ENCODE data around the gene HTR2A.

The HTR2A gene

DNA sequence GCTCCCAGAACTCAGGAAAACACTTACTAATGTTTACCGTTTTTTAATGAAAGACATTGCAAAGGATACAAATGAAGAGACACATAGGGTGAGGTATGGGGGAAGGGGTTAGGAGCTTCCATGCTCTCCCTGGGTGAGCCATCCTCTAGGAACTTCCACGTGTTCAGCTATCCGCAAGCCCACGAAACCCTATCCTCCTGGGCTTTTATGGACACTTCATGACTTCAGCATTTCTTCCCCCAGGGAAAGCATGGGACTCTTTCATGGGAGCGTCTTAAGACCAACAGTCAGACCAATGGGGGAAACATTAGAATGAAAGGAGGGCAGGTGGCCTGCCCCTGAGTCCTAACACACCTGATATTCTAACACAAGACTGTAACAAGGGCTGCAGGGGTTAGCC is 93.3 kb downstream of the HTR2A start:
- Mint-ChIP-seq H3K4me1 (no peaks in the 10 kb centered on the region), H3K4me3 (no peak overlapping the region), H3K9me3 (no peaks in the 10 kb centered on the region), H3K36me3 (no peaks in the 10 kb centered on the region), H3K27ac (no peak overlapping the region)
- no peak for ATAC-seq
- DNase-seq (ENCODE audit: low spot score in 2 of 2) = no peak

DNA sequence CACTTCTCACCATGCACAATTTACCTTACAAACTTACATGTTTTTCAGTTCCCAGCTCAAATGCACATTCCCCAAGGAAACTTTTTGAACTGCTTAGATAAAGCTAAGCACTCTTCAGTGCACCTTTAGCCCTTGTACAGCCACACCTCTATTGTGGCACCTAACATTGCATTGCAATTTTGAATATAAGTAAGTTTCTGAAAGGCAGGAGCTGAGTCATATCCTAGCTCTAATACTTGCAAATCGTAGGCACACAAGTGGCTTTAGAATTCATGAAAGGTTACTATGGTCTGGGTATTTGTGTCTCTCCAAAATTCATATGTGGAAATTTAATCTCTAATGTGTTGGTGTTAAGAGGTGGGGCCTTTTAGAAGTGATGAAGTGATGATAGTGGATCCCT is 95.0 kb downstream of the HTR2A start:
- H3K27ac Mint-ChIP-seq = no peak overlapping the region

DNA sequence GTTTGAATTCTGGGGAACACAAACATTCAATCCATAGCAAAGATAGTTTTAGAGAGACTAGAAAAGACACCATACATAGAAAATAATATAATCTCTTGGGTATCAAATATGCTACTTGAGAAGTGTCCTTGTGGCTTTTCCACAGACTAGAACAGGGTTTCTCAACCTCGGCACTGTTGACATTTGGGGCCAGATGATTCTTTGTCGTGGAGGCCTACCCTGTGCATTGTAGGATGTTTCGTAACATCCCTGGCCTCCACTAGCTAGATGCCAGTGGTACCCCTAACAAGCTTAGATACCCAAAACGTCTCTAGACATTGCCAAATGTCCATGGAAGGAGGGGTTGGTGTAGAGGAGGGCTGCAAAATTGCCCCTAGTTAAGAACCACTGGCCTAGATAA is 97.7 kb downstream of the HTR2A start:
- no peak overlapping the region for H3K4me3 Mint-ChIP-seq
- peaks cover 24% of the 10 kb centered on the region for H3K4me1 Mint-ChIP-seq
- DNase-seq (ENCODE audit: low spot score in 2 of 2) (no peak), ATAC-seq (no peak)
- H3K27ac Mint-ChIP-seq = no peak overlapping the region
- H3K9me3 Mint-ChIP-seq = no peaks in the 10 kb centered on the region
- peaks cover 5% of the 10 kb centered on the region for H3K36me3 Mint-ChIP-seq

More for the DNA sequence above, 95.0 kb downstream of the HTR2A start:
- ATAC-seq (no peak), DNase-seq (ENCODE audit: low spot score in 2 of 2) (no peak)
- Mint-ChIP-seq H3K4me1 (peaks cover 8% of the 10 kb centered on the region), H3K36me3 (peaks cover 5% of the 10 kb centered on the region), H3K9me3 (no peaks in the 10 kb centered on the region), H3K4me3 (no peak overlapping the region)

DNA sequence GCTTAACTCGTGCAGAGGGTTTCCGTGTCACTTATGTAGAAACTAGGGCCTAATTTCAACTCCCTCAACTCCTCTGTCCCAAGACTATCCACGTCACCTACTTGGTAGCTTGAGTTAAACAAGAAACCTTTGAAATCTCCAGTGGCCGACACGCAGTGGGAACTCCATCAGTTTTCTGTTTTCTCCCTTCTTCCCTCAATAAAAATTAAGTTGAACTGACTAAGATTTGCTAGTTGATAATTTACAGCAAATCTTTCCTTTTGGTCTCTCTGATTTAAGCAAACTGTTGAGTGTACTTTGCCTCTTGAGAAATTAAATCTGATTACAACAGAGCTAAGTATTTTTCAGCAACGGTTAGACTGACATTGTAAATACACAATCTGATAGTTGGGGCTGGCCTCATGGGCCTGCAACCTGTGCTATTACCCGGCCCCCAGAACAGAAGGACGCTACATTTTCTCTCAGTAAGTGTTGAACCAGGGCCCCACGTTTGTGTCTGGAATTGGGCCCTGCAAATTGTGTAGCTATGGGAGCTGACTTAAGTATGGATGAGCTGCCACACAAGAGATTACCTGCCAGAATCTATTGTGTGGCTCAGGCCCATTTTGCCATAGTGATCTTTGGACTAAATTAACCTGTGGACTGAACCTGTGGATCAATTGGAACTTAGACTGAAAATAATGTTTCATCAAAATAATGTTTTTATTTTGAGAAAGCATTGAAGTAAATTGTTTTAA is 99.2 kb downstream of the HTR2A start:
- Mint-ChIP-seq H3K27ac (peak overlapping the region; percentile 98), H3K4me3 (peak overlapping the region; percentile 95), H3K4me1 (peaks cover 30% of the 10 kb centered on the region), H3K9me3 (no peaks in the 10 kb centered on the region), H3K36me3 (peaks cover 5% of the 10 kb centered on the region)
- DNase-seq (ENCODE audit: low spot score in 2 of 2) (no peak), ATAC-seq (no peak)

DNA sequence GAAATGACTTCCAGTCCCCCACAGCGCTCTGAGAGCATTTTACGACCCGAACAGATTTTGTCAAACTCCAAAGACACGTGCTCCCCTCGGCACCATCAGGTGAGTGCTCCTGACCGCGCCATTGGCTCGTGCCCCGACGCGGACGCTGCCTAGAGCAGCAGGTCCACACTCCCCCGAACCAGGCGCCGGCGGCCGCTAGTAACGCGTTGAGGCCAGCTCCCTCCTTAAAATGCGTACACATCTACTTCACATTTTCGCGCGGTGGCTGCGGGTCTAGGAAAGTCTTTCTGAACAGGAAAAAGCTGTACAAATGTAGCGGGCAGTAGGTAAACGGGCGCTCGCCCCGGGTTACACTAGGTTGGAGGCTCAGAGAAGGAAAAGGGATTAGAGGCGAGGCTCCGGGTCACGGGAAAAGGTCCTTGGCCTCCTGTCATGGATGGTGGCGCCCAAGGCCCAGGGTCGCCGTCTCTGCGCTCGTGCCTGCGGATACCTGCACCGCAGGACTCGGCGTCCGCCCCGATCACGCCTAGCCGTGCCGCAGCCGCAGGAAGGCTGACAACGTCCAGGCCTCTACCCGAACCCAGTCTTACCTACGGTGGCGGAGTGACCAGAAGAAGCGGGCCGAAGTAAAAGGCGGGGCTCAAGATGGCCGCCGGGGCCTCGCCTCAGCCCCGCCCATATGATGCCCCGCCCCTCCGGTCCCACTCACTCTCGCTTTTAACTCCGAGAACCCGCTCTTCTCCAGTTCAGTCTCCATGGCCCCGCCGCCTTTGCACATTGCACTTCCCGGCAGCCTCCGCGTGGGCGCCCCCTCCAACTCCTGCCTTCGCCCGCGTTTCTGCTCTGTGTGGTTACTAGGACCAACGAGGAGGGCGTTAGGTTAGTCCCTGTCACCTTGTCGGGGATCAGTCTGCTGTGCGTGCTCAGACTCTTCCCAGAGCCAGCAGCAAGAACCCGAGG is 100.1 kb downstream of the HTR2A start, which contains the start of gene ESD:
Gene ESD, minus strand, starts transcription at position 647 of the 960 bp plus-strand sequence. CDS start 5,748 bp downstream, outside the sequence.
- Mint-ChIP-seq H3K36me3 (peaks cover 9% of the 10 kb centered on the region), H3K4me3 (peak within 1 kb of the TSS; percentile 95), H3K9me3 (no peaks in the 10 kb centered on the region), H3K4me1 (peaks cover 30% of the 10 kb centered on the region), H3K27ac (peak within 1 kb of the TSS; percentile 98)
- DNase-seq (ENCODE audit: low spot score in 2 of 2) (peak; percentile 72 to 93), ATAC-seq (peak; percentile 91)

DNA sequence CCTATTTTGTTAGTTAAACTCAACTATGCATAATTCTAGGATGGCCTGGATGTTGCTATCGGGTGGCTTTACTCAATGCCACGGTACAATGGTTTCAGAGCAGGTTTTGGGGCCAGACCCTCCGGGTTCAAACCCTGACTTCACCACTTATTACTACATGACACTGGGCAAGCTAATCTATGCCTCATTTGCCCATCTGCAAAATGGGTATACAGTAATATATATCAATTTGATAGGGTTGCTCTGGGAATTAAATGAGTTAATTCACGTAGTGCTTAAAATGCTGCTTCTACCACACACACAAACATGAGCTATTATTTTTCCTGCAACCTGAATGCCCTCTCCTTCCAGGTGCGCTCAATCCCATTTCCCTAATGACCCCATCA is 100.7 kb downstream of the HTR2A start:
- peak overlapping the region; percentile 98 for H3K27ac Mint-ChIP-seq
- no peak for ATAC-seq
- H3K36me3 Mint-ChIP-seq = peaks cover 16% of the 10 kb centered on the region
- peaks cover 30% of the 10 kb centered on the region for H3K4me1 Mint-ChIP-seq
- DNase-seq (ENCODE audit: low spot score in 2 of 2) = no peak
- no peaks in the 10 kb centered on the region for H3K9me3 Mint-ChIP-seq
- peak overlapping the region; percentile 95 for H3K4me3 Mint-ChIP-seq

DNA sequence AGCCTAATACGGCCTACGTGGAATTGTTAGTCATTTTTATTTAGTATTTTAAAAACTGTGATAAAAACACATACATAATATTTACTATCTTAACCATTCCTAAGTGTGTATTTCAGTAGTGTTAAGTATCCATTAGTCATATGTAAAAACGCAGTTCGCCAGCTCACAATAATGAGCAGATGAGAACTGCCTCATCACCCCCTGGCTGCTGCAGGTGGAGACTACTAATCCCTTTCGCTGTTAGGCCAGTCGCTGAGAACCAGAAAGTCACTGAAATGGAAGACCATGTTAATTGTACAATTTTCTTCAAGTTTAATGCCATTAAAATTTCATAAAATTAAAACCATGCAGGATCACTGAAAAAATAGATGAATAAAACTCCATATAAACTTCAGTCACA is 101.5 kb downstream of the HTR2A start:
- Mint-ChIP-seq H3K36me3 (peaks cover 24% of the 10 kb centered on the region), H3K4me3 (peak overlapping the region; percentile 95), H3K27ac (no peak overlapping the region), H3K4me1 (peaks cover 30% of the 10 kb centered on the region), H3K9me3 (no peaks in the 10 kb centered on the region)
- ATAC-seq = no peak
- DNase-seq (ENCODE audit: low spot score in 2 of 2) = no peak

DNA sequence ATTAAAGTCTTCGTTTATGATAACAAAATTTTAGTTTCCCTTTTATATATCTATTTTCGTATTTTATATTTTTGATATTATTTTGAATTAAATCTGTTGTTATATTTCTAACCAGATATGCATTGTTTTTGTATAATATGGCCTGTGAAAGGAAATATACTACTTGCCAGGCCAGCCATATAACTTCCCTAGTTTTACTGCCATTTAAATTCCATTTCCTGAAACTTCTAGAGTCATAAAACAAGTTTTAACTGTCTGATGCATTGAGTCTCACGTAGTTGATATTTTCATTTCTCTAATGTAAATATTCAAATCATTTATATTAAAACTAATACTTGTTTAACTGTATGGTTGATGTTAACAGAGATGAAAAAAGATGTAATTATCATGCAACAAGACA is 113.3 kb downstream of the HTR2A start:
- Mint-ChIP-seq H3K27ac (no peak overlapping the region), H3K36me3 (peaks cover 98% of the 10 kb centered on the region), H3K4me1 (no peaks in the 10 kb centered on the region)

DNA sequence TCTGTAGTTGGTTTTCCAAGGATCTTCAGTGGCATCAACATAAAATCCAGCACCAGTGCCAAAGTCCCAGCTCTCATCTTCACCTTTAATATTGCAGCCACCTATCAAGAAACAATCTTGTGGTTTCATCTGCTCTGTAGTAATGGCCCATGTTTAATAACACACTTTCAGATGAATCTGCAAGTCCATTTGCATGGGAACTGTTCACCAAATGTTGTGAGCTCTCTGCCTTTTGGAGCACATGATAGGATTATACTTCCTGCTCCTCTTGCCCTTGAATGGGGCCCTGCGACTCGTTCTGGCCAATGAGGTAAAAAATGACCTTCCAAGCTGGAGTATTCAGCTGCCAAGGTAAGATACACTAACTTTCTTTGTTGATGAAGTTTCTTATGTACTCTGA is 114.2 kb downstream of the HTR2A start:
- ATAC-seq (no peak), DNase-seq (ENCODE audit: low spot score in 2 of 2) (no peak)
- Mint-ChIP-seq H3K4me3 (no peak overlapping the region), H3K36me3 (peaks cover 98% of the 10 kb centered on the region), H3K4me1 (no peaks in the 10 kb centered on the region), H3K9me3 (no peaks in the 10 kb centered on the region), H3K27ac (no peak overlapping the region)

More for the DNA sequence above, 113.3 kb downstream of the HTR2A start:
- Mint-ChIP-seq H3K9me3 (no peaks in the 10 kb centered on the region), H3K4me3 (no peak overlapping the region)
- DNase-seq (ENCODE audit: low spot score in 2 of 2) = no peak
- no peak for ATAC-seq

DNA sequence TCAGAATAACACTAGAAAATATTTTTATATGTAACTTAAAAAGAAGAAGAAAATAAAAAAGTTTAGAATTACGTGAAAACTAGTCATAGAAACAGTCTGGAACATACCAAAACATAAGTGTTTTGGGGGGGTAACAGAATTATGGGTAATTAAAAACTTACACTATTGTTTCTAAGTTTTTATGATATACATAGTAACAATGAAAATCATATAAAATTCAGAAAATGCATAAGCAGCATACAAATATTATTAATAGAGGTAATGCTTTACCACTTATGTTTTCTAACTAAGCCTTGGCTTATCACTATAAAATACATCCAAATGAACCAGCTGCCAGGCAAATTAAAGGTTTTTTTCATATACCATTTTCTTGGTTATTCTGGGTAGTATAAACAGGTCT is 114.8 kb downstream of the HTR2A start:
- ATAC-seq (no peak), DNase-seq (ENCODE audit: low spot score in 2 of 2) (no peak)
- peaks cover 98% of the 10 kb centered on the region for H3K36me3 Mint-ChIP-seq
- no peak overlapping the region for H3K4me3 Mint-ChIP-seq
- H3K27ac Mint-ChIP-seq = no peak overlapping the region
- H3K4me1 Mint-ChIP-seq = no peaks in the 10 kb centered on the region
- no peaks in the 10 kb centered on the region for H3K9me3 Mint-ChIP-seq

All from stimulated activated effector memory CD8-positive, alpha-beta T cell treated with anti-CD3 and anti-CD28 coated beads, Interleukin-12 subunit alpha, Interleukin-12 subunit beta, amount 100 ng/mL, for 72 hours (primary cell).